HAP-1 (cell line): ENCODE measurements around the gene NPIPA1.
"Not testable (repeated sequence)": the region's sequence is repeated elsewhere in the genome, so short reads cannot be mapped to it uniquely, and the experiment has no call there.

Experiments used
- DNase-seq, 2 experiments: peaks; one replicate each; pipeline ENCODE4 v3.0.0-alpha.2; 2016 to 2020; ENCODE audit warnings: low spot score in 2 of 2
- H3K27me3 ChIP-seq: fragments of 250-450 bp; sonication (Bioruptor Pico); 2 replicates; pipeline ENCODE4 v1.5.1; 2020; ENCODE audit warnings: low read depth, mild to moderate bottlenecking, moderate library complexity
- H3K36me3 ChIP-seq: fragments of 250-450 bp; sonication (Bioruptor Pico); replicated peaks from 2 replicates; pipeline ENCODE4 v1.5.1; 2020; ENCODE audit warnings: mild to moderate bottlenecking
- H3K4me1 ChIP-seq: fragments of 250-450 bp; sonication (Bioruptor Pico); 2 replicates; pipeline ENCODE4 v1.5.1; 2020; ENCODE audit warnings: mild to moderate bottlenecking
- H3K4me3 ChIP-seq: fragments of 250-450 bp; sonication (Bioruptor Pico); 2 replicates; pipeline ENCODE4 v1.5.1; 2020; ENCODE audit warnings: mild to moderate bottlenecking, moderate library complexity
- H3K9me3 ChIP-seq: fragments of 250-450 bp; sonication (Bioruptor Pico); 2 replicates; pipeline ENCODE4 v1.5.1; 2020; ENCODE audit warnings: mild to moderate bottlenecking, moderate library complexity
- in situ Hi-C: fragments of 300-500 bp; cut with MboI; formaldehyde crosslinking; loops from 3 replicates; pipeline ENCODE4 v1.14.3; 2020; ENCODE audit warnings: low sequenced_read_pairs, inconsistent platforms, mixed read lengths

The NPIPA1 gene

DNA sequence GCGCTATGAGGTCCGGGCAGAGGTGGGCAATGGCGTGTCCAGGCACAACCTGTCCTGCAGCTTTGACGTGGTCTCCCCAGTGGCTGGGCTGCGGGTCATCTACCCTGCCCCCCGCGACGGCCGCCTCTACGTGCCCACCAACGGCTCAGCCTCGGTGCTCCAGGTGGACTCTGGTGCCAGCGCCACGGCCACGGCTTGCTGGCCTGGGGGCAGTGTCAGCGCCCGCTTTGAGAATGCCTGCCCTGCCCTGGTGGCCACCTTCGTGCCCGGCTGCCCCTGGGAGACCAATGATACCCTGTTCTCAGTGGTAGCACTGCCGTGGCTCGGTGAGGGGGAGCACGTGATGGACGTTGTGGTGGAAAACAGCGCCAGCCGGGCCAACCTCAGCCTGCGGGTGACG is 15.0 kb upstream of the NPIPA1 start:
- H3K4me1 ChIP-seq, H3K36me3 ChIP-seq, H3K4me3 ChIP-seq, in situ Hi-C loops, H3K9me3 ChIP-seq, H3K27me3 ChIP-seq, DNase-seq: not testable (repeated sequence)

DNA sequence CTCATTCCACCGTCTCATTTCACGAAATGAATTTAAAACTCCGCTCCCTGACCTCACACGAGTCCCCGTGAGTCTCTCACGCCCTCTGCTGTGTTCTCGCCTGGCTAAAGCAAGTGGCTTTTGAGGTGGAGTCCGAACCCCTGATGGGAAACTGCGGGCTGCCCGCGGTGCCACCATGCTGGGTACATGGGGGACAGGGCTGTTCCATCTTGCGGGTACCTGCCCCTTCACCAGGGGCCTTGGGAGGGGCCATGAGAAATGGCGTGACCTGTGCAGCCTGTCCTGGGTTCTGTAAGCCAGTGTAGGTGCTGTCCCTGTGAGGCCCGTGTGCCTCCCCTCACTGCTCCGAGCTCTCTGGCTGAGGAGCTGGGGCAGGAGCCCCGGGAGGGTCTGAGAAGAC is 14.3 kb upstream of the NPIPA1 start:
- H3K36me3 ChIP-seq, H3K4me1 ChIP-seq, H3K27me3 ChIP-seq, H3K4me3 ChIP-seq, DNase-seq, H3K9me3 ChIP-seq, in situ Hi-C loops: not testable (repeated sequence)

DNA sequence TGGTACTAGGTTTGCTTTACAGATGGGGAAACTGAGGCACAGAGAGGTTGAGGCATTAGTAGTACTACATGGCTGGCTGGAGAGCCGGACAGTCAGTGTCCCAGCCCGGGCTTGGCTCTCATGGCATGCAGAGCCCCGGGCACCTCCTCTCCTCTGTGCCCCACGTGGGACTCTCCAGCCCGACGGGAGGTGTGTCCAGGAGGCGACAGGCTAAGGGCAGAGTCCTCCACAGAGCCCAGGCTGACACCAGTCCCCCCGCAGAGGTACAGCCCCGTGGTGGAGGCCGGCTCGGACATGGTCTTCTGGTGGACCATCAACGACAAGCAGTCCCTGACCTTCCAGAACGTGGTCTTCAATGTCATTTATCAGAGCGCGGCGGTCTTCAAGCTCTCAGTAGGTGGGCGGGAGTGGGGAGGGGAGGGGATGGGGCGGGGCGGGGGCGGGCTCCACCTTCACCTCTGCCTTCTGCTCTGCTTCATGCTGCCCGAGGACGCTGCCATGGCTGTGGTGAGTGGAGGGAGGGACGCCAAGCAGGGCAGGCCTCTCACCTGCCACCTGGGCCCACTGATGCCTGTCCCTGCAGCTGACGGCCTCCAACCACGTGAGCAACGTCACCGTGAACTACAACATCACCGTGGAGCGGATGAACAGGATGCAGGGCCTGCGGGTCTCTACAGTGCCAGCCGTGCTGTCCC is 13.7 kb upstream of the NPIPA1 start:
- H3K27me3 ChIP-seq, H3K36me3 ChIP-seq, H3K4me3 ChIP-seq, H3K9me3 ChIP-seq, DNase-seq, in situ Hi-C loops, H3K4me1 ChIP-seq: not testable (repeated sequence)

DNA sequence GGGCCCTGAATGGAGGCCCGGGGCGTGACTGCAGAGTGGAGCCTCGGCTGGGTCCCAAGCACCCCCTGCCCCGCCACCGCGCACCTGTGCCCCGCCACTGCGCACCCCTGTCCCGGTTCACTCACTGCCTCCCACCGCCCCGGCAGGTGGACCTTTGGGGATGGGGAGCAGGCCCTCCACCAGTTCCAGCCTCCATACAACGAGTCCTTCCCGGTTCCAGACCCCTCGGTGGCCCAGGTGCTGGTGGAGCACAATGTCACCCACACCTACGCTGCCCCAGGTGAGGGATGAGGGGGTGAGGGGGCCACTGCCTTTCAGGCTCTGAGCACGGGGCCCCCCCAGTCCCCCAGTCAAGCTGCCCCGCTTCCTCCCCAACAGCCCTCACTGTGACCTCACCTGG is 12.9 kb upstream of the NPIPA1 start:
- H3K27me3 ChIP-seq, in situ Hi-C loops, H3K36me3 ChIP-seq, H3K4me3 ChIP-seq, DNase-seq, H3K4me1 ChIP-seq, H3K9me3 ChIP-seq: not testable (repeated sequence)

DNA sequence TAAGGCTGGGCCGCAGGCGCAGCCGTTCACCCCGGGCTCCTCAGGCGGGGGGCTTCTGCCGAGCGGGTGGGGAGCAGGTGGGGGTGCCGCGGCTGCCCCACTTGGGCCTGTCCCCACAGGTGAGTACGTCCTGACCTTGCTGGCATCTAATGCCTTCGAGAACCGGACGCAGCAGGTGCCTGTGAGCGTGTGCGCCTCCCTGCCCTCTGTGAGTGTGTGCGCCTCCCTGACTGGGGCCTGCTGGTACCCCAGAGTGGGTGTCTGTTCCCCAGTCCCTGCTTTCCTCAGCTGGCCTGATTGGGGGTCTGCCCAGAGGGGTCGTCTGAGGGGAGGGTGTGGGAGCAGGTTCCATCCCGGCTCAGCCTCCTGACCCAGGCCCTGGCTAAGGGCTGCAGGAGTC is 12.3 kb upstream of the NPIPA1 start:
- DNase-seq, in situ Hi-C loops, H3K4me3 ChIP-seq, H3K9me3 ChIP-seq, H3K4me1 ChIP-seq, H3K36me3 ChIP-seq, H3K27me3 ChIP-seq: not testable (repeated sequence)

DNA sequence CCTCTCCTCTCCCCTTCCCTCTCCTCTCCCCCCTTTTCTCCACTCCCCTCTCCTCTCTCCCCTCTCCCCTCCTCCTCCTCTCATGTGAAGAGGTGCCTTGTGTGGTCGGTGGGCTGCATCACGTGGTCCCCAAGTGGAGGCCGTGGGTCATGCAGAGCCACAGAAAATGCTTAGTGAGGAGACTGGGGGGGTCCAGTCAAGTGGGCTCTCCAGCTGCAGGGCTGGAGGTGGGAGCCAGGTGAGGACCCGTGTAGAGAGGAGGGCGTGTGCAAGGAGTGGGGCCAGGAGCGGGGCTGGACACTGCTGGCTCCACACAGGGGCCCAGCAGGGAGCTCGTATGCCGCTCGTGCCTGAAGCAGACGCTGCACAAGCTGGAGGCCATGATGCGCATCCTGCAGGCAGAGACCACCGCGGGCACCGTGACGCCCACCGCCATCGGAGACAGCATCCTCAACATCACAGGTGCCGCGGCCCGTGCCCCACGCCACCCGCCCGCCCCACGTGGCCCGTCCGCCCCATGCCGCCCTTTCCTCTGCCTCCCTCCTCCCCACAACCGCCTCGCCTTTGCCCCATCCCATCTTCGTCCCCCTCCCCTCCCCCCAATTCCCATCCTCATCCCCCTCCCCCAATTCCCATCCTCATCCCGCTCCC is 9.1 kb upstream of the NPIPA1 start:
- peak in 1 of 2 experiments; percentile 13 for DNase-seq
- in situ Hi-C loops, H3K4me3 ChIP-seq, H3K4me1 ChIP-seq, H3K36me3 ChIP-seq, H3K27me3 ChIP-seq, H3K9me3 ChIP-seq: not testable (repeated sequence)

DNA sequence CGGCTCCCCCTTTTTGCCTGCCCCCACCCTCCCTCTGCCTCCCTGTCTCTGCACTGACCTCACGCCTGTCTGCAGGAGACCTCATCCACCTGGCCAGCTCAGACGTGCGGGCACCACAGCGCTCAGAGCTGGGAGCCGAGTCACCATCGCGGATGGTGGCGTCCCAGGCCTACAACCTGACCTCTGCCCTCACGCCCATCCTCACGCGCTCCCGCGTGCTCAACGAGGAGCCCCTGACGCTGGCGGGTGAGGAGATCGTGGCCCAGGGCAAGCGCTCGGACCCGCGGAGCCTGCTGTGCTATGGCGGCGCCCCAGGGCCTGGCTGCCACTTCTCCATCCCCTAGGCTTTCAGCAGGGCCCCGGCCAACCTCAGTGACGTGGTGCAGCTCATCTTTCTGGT is 8.1 kb upstream of the NPIPA1 start:
- H3K4me3 ChIP-seq, H3K9me3 ChIP-seq, H3K27me3 ChIP-seq, H3K4me1 ChIP-seq, H3K36me3 ChIP-seq, DNase-seq, in situ Hi-C loops: not testable (repeated sequence)

DNA sequence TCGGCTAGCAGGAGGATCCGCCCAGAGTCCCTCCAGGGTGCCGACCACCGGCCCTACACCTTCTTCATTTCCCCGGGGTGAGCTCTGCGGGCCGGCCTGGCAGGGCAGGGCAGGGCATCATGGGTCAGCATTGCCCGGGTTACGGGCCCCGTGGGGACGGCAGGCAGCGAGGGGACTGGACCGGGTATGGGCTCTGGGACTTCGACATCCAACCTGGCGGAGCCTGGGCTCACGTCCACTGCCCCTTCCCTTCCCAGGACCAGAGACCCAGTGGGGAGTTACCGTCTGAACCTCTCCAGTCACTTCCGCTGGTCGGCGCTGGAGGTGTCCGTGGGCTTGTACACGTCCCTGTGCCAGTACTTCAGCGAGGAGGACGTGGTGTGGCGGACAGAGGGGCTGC is 7.0 kb upstream of the NPIPA1 start:
- in situ Hi-C loops, DNase-seq, H3K9me3 ChIP-seq: not testable (repeated sequence)

DNA sequence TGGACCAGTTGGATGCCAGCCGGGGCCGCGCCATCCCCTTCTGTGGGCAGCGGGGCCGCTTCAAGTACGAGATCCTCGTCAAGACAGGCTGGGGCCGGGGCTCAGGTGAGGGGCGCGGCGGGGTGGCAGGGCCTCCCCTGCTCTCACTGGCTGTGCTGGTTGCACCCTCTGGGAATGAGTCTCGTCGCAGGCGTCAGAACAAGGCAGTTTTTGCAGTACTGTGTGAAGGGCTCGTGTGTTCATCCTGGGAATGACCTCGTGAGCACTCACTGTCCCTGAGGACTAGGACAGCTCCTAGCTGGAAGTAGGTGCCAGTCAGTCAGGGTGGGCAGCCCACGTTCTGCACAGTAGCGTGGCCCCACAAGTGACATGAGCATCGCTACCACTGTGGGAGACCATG is 6.3 kb upstream of the NPIPA1 start:
- H3K36me3 ChIP-seq, DNase-seq, H3K4me1 ChIP-seq, H3K9me3 ChIP-seq, H3K4me3 ChIP-seq, H3K27me3 ChIP-seq, in situ Hi-C loops: not testable (repeated sequence)

More for the DNA sequence above, 7.0 kb upstream of the NPIPA1 start:
- not testable (repeated sequence) for H3K4me1 ChIP-seq, H3K27me3 ChIP-seq, H3K36me3 ChIP-seq, H3K4me3 ChIP-seq

DNA sequence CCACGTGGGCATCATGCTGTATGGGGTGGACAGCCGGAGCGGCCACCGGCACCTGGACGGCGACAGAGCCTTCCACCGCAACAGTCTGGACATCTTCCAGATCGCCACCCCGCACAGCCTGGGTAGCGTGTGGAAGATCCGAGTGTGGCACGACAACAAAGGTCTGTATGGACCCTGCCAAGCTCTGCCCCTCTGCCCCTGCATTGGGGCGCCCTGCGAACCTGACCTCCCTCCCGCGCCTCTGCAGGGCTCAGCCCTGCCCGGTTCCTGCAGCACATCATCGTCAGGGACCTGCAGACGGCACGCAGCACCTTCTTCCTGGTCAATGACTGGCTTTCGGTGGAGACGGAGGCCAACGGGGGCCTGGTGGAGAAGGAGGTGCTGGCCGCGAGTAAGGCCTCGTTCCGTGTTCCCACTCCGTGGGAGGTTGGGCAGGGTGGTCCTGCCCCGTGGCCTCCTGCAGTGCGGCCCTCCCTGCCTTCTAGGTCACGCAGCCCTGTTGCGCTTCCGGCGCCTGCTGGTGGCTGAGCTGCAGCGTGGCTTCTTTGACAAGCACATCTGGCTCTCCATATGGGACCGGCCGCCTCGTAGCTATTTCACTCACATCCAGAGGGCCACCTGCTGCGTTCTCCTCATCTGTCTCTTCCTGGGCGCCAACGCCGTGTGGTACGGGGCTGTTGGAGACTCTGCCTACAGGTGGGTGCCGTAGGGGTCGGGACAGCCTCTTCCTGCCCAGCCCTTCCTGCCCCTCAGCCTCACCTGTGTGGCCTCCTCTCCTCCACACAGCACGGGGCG is 4.5 kb upstream of the NPIPA1 start:
- H3K9me3 ChIP-seq, H3K4me1 ChIP-seq, DNase-seq, H3K27me3 ChIP-seq, H3K36me3 ChIP-seq, in situ Hi-C loops, H3K4me3 ChIP-seq: not testable (repeated sequence)

DNA sequence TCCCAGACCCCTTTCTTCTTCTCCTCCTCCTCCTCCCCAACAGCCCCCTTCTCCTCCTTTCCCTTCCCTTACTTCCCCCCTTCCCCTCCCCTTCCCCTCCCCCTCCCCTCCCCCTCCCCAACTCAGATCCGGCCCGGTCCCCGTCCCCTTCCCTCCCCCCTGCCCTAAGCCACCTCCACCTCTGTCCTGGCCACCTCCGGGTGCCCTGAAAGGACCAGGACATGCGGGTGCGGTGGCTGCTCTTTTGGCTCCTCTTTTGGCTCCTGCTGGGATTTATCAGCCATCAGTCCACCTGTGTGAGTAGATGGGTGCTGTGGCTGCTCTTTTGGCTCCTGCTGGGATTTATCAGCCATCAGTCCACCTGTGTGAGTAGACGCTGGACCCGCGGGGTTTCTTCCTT is 751 bp downstream of the NPIPA1 start:
- in situ Hi-C loops: not testable (repeated sequence)

DNA sequence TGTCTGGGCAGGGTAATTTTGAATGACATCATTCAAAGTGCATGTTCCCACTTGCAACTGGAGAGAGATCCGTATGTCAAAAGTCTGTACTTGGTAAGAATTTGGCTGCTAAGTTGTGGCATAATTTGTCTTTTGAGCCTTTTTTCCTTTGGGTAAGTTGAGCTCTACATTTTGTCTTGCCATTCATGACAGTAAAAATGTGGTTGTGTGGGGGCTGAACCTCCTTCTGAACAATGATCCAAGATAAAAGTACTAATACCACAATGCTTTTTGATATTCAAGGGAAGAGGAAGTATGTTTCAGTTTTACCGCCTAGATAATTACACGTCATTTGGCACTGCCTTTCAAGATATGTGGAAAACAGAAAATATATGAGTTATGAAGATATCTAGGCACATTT is 5.4 kb downstream of the NPIPA1 start:
- H3K27me3 ChIP-seq, H3K36me3 ChIP-seq, H3K4me3 ChIP-seq, H3K9me3 ChIP-seq, in situ Hi-C loops, DNase-seq, H3K4me1 ChIP-seq: not testable (repeated sequence)

More for the DNA sequence above, 751 bp downstream of the NPIPA1 start:
- H3K27me3 ChIP-seq, DNase-seq, H3K4me1 ChIP-seq, H3K36me3 ChIP-seq, H3K4me3 ChIP-seq, H3K9me3 ChIP-seq: not testable (repeated sequence)

DNA sequence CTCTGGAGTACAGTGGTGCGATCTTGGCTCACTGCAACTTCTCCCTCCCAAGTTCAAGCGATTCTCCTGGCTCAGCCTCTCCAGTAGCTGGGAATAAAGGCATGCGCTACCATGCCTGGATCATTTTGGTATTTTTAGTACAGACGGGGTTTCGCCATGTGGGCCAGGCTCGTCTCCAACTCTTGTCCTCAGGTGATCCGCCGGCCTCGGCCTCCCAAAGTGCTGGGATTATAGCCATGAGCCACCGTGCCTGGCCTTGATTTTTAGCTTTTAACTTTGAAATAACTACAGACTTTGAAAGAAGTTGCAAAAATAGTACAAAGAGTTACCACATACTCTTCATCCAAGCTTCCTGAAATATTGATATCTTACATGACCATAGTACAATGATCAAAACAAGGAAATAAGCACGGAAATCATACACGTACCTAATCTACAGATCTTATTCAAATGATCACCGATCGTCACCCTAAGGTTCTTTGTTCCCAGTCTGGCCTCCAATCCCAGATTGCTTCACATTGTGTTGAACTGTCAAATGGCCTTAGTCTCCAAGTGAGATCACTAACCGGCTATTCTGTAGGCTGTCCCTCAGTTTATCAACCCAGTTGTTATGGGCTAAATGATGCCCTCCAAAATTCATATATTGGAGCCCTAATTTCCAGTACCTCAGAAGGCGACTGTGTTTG is 18.4 kb downstream of the NPIPA1 start:
- H3K27me3 ChIP-seq: no peaks in the 10 kb centered on the region
- no peak for DNase-seq
- H3K9me3 ChIP-seq: no peaks in the 10 kb centered on the region
- in situ Hi-C loops: no loop called here
- H3K36me3 ChIP-seq: no peaks in the 10 kb centered on the region
- no peaks in the 10 kb centered on the region for H3K4me1 ChIP-seq
- no peak overlapping the region for H3K4me3 ChIP-seq
